ENCODE data around the gene SLC25A45. TPM values are rescaled to one million over a fixed set of nuclear protein-coding genes. Genes with fewer than 3 reads are reported as not detected.

SLC25A45 gene
- total RNA-seq, 1 donor from 2014 or later: 1.9 TPM

DNA sequence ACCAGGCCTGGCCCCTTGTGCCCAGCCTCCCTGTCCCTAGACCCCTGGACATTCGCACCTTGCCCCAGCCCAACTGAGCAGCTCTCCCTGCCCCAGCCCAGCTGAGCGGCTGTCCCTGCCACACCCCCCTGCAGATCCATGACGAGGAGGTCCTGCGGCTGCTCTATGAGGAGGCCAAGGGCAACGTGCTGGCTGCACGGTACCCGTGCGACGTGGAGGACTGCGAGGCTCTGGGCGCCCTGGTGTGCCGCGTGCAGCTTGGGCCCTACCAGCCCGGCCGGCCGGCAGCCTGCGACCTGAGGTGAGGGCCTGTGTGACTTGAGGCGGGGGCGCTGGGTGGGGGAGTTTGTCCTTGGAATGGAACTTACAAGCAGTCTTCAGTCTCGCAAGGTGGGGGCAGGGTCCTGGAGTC is 11.7 kb upstream of the SLC25A45 start:
- no peaks in the 10 kb centered on the region for H3K36me3 Mint-ChIP-seq
- no peak for DNase-seq (ENCODE audit: extremely low spot score, unreplicated experiment)
- H3K27ac Mint-ChIP-seq: no peak overlapping the region
- peaks cover 12% of the 10 kb centered on the region for H3K4me1 Mint-ChIP-seq (ENCODE audit: unreplicated experiment)
- no peaks in the 10 kb centered on the region for H3K9me3 Mint-ChIP-seq
- no peak for TF ChIP-seq CTCF (conservative IDR thresholded peaks at IDR 0.05)
- no peak overlapping the region for H3K4me3 Mint-ChIP-seq
- no peaks in the 10 kb centered on the region for H3K27me3 Mint-ChIP-seq

DNA sequence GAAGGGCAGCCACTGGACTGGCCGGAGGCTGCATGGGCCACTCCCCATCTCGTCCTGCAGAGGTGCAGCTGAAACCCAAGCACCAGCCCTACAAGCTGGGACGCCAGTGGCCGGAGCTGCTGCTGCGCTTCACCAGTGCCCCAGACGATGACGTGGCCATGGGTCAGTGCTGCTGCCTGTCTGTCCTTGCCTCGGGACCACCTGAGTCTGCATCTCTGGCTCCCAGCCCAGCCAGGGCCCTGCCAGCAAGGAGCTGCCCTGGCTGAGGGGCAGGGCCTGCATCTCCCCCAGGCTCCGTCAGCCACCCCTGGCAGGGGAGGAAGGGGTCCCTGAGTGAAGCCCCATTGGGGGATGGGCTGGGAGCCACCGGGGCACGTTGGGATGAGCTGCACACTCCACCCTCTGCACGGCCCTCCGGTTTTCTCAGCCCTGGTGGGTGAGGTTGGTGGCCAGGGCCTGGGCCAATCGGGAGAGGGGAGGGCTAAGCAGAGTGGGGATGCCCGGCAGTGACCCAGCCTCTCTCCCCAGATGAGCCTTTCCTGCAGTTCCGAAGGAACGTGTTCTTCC is 11.2 kb upstream of the SLC25A45 start:
- DNase-seq (ENCODE audit: extremely low spot score, unreplicated experiment): no peak
- peaks cover 17% of the 10 kb centered on the region for H3K4me1 Mint-ChIP-seq (ENCODE audit: unreplicated experiment)
- no peaks in the 10 kb centered on the region for H3K27me3 Mint-ChIP-seq
- no peaks in the 10 kb centered on the region for H3K9me3 Mint-ChIP-seq
- H3K4me3 Mint-ChIP-seq: no peak overlapping the region
- H3K36me3 Mint-ChIP-seq: peaks cover 4% of the 10 kb centered on the region
- no peak overlapping the region for H3K27ac Mint-ChIP-seq
- no peak for TF ChIP-seq CTCF (conservative IDR thresholded peaks at IDR 0.05)

GRCh38 chr11:65392899-65393298 is 10.5 kb upstream of the SLC25A45 start:
- no peak for DNase-seq (ENCODE audit: extremely low spot score, unreplicated experiment)
- Mint-ChIP-seq H3K27ac (no peak overlapping the region), H3K4me1 (ENCODE audit: unreplicated experiment) (peaks cover 23% of the 10 kb centered on the region), H3K4me3 (no peak overlapping the region), H3K36me3 (peaks cover 5% of the 10 kb centered on the region), H3K9me3 (no peaks in the 10 kb centered on the region), H3K27me3 (no peaks in the 10 kb centered on the region)
- TF ChIP-seq CTCF (conservative IDR thresholded peaks at IDR 0.05): no peak

DNA sequence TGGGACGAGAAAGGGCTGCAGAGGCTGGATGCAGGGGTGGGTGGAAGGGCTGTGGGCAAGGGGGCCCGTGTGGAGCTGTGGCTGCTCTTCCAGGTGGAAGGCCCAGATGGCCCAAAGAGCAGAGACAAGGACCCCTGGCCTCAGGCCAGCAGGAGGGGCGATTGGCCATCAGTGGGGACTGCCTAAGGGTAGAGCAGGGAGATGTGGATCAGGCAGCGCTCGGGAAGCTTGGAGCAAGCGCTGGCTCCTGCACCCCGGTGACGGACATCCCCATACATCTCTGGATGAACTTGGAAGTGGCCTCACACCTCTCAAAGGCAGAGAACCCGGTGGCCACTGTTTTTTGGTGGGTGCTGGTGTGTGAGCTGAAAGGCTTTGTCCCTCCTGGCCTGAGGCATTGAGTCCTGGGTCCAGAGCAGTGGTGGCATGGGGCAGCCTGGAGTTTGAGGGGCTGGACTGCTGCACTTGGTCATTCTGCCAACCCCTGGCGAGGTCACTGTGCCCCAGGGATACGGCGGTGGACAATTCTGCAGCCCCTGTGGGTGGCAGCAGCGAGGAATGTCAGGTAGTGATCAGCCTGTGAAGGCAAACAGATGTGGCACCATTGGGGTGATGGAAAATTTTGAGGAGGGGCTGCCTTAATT is 9.9 kb upstream of the SLC25A45 start:
- no peak for DNase-seq (ENCODE audit: extremely low spot score, unreplicated experiment)
- Mint-ChIP-seq H3K27ac (no peak overlapping the region), H3K4me1 (ENCODE audit: unreplicated experiment) (peaks cover 23% of the 10 kb centered on the region), H3K4me3 (no peak overlapping the region), H3K27me3 (no peaks in the 10 kb centered on the region), H3K9me3 (no peaks in the 10 kb centered on the region), H3K36me3 (peaks cover 5% of the 10 kb centered on the region)
- no peak for TF ChIP-seq CTCF (conservative IDR thresholded peaks at IDR 0.05)

DNA sequence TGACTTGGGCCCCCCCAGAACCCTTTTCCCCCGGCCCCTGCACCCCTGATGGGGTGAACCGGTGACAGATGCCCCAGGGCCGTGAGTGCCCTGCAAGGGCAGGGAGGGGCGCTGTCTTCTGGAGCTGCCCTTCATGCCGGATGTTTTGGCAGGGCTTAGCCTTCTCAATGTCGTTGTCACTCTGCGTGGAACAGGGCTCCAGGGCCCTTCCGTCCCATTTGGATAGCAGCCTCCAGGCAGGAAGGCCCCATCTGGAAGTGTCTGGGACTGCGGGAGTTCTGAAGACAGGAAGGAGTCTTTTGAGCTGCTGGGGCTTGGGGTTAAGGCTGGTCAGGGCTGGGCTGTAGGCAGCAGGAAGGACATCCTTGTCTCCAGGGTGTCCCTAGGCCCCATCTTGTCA is 8.6 kb upstream of the SLC25A45 start:
- no peaks in the 10 kb centered on the region for H3K9me3 Mint-ChIP-seq
- peak overlapping the region; percentile 57 for H3K4me3 Mint-ChIP-seq
- peaks cover 5% of the 10 kb centered on the region for H3K36me3 Mint-ChIP-seq
- DNase-seq (ENCODE audit: extremely low spot score, unreplicated experiment): no peak
- H3K4me1 Mint-ChIP-seq (ENCODE audit: unreplicated experiment): peaks cover 23% of the 10 kb centered on the region
- H3K27ac Mint-ChIP-seq: peak overlapping the region; percentile 56
- TF ChIP-seq CTCF (conservative IDR thresholded peaks at IDR 0.05): no peak
- H3K27me3 Mint-ChIP-seq: no peaks in the 10 kb centered on the region

Measured in type B pancreatic cell (in vitro differentiated cells).